HG03103 (cell line): ENCODE measurements around the gene PUDP.
A peak's percentile ranks its signal among the peaks of the same experiment; 100 is the strongest.

Experiments
- ATAC-seq: cut with Tn5 transposase; IDR thresholded peaks from one replicate; pipeline ENCODE4 v1.9.1; 2021; ENCODE audit warnings: low read depth; ENCODE audit not compliant: unreplicated experiment

Gene PUDP

DNA sequence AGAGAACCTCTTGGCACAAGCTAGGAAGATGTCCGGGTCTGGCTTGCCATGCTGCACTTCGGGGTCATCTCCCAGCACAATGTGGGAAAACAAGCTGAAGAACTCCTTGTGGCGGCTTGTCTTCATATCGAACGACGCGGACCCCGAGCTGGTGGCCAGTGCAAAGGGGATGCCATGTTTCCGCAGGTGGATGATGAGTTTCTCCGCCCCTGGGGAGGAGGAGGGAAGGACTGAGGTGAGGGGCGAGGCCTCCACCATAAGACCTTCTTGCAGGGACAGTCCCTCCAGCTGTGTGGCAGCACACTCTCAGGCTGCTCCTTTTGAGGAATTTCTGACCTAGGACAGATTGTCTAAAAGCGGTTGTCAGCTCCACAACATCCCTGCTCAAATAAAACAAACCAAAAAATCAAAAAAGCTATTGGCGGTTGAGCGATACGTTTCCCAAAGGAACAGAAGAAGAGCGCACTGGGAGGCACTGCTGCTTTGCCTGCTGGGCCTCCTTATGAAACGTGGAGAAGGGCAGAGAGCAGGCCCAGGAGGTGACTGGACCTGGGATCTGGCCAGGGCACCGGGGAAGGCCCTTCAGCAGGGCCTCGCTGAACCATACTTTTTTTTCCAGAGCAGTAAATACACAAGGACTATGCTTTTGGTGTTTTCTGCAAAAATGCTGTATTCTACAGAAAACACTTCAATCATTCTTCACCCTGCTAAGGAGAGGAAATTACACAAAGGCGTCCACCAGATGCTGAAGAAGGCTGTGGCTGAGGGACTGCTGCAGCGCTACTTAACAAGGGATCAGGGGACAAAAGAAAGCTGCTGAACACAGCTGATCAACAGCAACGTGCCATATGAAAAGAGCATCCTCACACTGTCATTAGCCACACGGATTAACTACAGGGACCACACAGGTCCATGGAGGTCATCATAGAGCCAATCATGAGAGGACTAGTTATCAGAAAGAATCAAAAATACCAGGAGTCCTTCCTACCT lies 70.4 kb downstream of the PUDP start:
- ATAC-seq: no peak

GRCh38 chrX:7076245-7076661 lies 71.7 kb downstream of the PUDP start:
- ATAC-seq: no peak

DNA sequence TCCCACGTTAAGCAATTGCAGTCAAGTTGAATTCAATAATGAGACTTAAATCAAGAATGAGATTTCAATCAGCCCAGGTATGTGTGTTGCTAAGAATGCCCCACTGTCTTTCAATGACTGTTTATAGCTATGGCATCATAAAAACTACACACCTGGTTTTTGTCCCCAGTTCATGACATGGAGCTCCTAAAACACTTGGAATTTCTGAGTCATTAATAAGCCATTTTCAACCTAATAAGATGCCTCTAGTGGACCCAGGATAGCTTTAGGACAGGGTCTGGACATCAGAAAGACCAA lies 73.1 kb downstream of the PUDP start:
- ATAC-seq: no peak

DNA sequence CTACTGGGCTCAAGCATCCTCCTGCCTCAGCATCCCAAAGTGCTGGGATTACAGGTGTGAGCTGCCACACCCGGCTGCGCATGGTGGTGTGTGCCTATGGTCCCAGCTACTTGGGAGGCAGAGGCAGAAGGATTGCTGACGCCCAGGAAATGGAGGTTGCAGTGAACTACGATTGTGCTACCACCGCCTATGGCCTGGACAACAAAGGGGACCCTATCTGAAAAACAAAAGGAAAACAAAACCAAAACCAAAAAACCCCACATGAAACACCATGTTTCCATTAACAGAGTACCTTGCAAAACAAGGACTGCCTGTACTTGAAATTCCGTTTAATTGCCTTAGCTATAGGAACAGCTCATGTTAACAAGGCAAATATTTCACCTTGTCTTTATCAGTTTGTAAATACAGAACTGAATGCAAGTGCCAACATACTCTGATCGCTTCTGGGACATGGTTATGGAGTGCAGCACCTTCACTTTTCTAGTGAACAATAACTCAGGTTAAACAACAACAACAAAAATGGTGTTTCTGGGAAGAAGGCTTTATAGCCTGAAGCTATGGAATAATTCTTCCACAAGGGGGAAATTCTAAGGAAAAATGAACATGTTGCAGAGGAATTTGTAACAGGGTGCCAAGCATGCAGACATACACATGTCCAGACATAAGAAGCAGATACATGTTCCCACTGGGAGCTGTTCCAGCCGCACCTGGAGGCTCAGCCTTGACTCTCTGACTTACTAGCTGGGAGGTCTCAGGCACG lies 73.6 kb downstream of the PUDP start:
- ATAC-seq: no peak

- ATAC-seq: no peak
Observed at GRCh38 chrX:7073336-7073735, 74.6 kb downstream of the PUDP start.

DNA sequence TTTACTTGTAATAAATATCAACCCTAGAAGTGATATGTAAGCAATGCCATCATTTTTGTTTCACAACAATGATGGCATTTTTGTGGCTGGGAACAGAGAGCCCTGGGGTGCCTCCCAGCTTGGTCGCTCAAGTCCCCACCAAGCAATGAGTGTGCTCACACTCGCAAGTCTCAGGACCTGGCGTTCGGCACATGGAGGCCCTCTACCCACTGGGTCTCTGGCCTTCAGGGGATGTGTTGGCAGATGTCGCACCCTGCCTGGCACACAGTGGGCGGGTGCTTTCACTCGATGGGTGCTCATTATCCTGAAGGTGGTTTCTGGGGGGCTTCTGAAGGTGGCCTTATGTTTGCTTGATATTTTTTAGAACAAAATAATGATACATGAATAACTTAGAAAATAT lies 75.1 kb downstream of the PUDP start:
- ATAC-seq: no peak

DNA sequence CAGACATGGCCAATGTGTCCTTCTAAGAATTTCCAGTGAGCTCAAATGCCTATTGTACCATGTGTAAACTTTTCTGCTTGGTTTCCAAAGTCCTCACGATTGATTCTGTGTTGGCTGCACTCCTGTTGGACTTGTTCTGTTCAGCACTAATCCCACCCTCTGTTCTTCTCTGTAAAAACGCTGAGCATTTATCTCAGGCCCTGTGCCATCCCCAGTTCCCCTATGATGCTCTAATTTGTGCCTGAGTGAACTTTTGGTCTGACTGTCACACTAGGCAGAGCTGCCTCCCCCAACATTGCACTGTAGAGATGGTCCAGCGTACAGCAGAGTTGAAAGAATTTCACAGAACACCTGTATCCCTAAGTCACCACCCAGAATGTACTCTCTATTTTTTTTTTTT lies 76.6 kb downstream of the PUDP start:
- ATAC-seq: no peak

DNA sequence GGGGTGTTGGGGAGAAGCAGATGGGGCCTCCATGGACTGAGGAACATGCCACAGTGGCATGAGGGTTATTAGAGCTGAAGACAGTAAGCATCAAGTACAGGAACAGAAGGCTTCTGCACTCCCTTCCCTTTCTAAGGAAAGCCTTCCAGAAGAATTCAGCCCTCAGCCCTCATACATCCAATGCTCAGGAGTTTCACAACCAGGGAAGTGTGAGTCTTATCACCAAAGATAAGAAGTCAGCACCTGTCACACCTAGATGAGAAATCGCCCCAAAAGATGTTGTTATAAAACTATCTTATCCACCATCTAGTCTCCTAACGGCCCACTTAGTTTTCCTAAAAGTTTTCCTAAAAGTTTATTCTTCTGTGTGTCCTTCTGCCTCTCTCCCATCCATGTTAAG lies 78.4 kb downstream of the PUDP start:
- no peak for ATAC-seq

- no peak for ATAC-seq
Observed at GRCh38 chrX:7068939-7069367, 79.0 kb downstream of the PUDP start.

GRCh38 chrX:7067256-7067655 lies 80.7 kb downstream of the PUDP start:
- ATAC-seq: no peak

DNA sequence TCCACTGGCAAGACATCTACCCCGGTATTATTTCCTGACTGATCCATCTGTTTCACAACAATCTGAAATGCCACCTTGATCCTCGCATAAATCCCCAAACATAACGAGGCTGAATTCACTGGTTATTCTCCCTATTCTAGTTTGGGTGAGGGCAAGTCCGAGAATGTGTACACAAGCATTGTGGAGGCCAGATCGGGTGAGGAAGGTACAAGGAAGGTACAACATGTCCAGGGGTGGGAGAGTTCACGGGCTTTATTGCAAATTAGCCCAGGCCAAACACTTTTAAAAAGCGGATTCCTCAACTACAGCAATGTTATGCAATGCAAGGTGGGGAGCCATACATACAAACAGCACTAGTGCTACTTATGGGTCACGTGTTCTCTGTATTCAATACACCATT lies 82.5 kb downstream of the PUDP start:
- no peak for ATAC-seq

DNA sequence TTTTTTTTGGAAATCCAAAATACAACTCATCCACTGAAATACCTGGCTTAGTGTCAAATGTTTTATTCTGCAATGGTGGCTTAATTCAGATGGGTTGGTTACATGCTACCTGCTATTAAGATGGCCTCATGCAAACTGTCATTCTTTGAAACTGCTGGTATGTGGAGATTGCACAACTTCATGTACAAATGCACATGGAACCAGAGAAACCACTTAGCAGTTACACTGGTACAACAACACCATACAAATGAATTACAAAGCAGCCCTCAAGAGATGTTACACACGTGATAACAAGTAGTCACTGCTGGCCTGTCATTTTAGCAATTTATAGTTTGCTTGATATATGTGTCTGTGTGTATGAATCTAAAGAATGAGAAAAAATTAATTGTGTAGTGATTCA lies 85.0 kb downstream of the PUDP start:
- ATAC-seq: no peak

DNA sequence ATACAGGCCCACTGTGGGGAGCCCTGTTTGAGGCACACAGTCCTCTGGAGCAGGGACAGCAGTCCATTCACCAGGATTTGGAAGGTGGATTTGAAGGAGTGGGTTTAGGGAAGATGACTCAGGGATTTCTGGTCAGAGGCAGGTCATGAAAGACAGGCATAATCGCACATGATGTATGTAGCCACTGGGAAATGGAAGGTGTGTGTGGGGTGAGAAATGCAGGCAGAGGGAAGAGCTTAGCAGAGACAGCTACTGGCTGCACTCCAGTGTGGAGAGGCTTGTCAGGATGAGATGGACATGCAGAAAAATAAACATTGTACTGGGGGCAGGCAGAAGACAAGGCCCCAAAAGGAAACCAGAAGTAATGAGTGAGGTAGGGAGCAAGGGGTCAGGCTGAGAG lies 85.7 kb downstream of the PUDP start:
- no peak for ATAC-seq

DNA sequence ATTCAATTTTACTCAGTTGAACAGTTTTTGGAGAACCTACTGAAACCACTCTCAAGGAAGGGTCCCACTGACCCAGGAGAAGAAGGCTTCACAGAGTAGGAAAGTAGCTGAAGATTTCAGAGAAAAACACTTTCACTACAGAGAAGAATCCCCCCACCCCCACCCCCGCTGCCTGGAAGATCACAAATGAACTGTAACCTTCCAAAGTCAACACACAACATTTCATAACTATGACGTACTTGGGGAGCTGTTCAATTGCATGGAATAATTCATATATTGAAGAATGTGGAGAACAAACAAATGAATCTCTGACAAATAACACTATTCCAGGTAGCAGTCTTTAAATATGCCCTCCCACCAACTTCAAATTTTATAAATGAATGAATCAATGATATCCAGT lies 86.5 kb downstream of the PUDP start:
- no peak for ATAC-seq

DNA sequence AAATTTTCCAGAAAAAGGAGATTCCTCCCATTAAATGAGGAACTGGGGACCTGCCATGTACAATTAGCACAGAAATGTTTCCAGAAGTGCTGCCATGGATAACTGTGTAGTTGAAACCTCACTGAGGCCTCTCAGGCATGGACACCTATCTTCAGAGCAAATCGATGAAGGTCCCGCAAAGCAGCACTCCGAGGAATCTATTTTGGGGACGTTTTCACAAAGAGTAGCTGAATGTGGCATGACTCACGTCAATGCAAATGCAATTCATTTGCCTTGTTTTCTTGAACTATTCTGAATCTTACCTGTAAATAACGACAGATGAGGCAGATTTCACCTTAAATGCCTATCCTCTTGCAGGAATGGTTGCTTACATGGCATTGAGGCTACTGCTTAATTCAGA lies 87.5 kb downstream of the PUDP start:
- no peak for ATAC-seq

GRCh38 chrX:7059859-7060258 lies 88.1 kb downstream of the PUDP start:
- no peak for ATAC-seq

DNA sequence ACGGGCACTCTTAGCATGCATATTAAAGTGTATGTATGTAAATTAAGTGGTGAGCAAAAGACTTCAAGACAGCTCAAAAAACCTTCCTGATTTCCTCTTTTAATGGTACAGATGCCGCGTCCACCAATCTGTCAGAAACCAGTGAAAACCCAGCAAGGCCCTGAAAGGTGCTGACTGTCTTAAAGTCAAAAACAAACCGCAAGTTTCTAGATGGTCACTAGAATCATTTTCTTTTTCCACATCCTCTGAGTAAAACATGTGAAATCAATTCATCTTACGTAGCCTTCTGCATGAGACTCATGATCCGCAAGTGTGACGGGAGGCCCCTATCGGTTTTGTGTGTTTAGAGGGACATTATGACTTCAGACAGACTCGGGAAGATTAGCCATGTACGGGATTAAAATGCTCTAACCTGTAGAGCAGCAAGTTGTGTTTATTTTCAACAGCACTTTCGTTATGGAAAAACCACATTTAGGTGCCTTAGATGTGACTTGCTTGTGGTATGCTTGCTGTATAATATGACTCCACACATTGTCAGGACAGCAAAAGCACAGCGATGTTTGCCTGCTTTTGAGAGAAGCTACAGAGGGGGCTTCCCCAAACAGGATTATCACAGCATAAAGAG lies 88.6 kb downstream of the PUDP start:
- peak; percentile 91 for ATAC-seq

DNA sequence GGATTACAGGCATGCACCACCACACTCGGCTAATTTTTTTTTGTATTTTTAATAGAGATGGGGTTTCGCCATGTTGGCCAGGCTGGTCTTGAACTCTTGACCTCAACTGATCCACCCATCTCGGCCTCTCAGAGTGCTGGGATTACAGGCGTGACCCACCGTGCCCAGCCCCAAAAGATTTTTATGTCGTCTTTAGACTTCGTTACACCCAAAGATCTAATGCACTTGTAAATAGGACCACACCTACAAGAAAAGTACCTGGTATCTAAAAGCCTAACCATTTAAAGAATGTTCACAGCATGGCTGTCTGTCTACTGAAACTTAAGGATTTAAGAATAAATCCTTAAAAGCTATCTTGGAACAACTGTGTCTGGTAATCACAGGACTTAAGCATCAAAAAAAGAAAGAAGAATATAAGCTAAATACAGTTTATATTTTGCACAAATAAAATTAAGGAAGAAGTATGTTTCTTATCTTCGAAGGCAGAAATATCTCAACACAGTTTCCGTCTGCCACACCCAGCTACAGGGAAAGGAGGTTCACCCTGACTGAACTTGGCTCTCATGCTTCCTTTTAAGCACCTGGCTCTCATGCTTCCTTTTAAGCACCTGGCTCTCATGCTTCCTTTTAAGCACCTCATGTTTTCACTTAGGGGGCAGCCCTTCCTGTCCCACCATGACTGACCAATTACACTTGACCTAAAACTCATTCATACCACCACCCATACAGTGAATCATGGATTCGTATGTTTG lies 92.4 kb downstream of the PUDP start:
- no peak for ATAC-seq

DNA sequence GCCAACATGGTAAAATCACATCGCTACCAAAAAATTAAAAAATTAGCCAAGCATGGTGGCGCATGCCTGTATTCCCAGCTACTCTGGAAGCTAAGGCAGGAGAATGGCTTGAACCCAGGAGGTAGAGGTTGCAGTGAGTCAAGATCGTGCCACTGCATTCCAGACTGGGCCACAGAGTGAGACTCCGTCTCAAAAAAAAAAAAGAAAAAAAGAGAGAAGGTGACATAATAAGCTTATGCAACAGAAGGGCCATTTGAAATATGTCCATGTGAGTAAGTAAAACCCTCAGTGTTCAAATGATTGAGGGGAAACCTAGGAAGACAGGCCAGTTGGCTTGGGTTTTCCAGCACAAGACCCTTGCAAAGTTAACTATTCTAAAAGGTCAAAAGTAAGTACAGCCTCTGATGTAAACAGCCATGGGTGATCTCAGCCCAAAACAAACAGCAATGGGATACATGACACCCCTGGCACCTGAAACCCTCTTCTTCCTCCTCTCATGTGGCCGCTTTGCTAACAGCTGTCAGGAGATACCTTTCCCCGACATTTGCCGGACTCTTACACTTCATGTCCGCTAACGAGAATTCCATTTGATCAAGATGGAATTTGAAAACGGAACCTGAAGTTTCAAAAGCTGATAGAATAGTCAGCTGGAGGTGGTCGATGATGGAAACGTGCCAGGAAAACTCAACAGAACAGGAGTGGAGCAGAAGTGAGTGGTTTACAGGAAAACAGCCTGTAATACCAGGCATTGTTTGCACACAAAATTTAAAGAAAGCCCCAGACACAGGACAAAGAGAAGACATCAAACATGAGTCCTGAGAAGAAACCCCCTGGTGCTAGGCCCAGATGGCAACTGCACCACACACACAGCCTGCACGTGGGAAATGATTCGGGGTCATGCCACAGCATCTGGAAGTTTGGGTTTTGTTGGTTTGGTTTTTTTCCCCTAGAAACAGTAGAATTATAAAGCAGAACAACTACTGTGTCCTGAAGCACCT lies 93.4 kb downstream of the PUDP start:
- ATAC-seq: no peak

GRCh38 chrX:7052541-7052940 lies 95.4 kb downstream of the PUDP start:
- ATAC-seq: no peak
